HEK293 (cell line): ENCODE data around the gene PCNA.

Experiments used
- CTCF ChIA-PET: fragments of 350-600 bp; formaldehyde crosslinking; extraction: SDS; loops from one replicate; lab custom pipeline; 2021; ENCODE audit warnings: antibody characterized with exemption; lab: Yijun Ruan, JAX
- POLR2A ChIA-PET: fragments of 300-600 bp; formaldehyde crosslinking; extraction: SDS; loops from one replicate; lab custom pipeline; 2020; ENCODE audit warnings: antibody characterized with exemption, inconsistent platforms; lab: Yijun Ruan, JAX
- H3K27ac ChIP-seq: fragments of 200-500 bp; sonication (Bioruptor generic); 2 replicates; pipeline ENCODE4 v1.5.1; 2014; ENCODE audit warnings: low read depth, low read length, control low read depth, inconsistent platforms; ENCODE audit errors: extremely low read depth
- H3K36me3 ChIP-seq, 2 experiments: fragments of 200-500 bp in 1 of 2; sonication (Bioruptor generic) in 1 of 2; 1 replicate in 1 of 2; 2 replicates in 1 of 2; pipeline ENCODE4 v1.5.1; 2014 to 2017; ENCODE audit warnings: inconsistent platforms in 2 of 2, low read length in 2 of 2; ENCODE audit not compliant: control insufficient read depth in 2 of 2, insufficient read depth in 1 of 2
- H3K4me1 ChIP-seq: fragments of 200-500 bp; sonication (Bioruptor generic); 2 replicates; pipeline ENCODE4 v1.5.1; 2014; ENCODE audit warnings: mild to moderate bottlenecking, low read length, inconsistent platforms; ENCODE audit not compliant: control insufficient read depth, insufficient read depth
- H3K4me3 ChIP-seq: 2 replicates; pipeline ENCODE4 v1.5.1; 2011; ENCODE audit warnings: low read depth, mild to moderate bottlenecking, control low read depth, low read length, moderate library complexity
- H3K9me3 ChIP-seq: fragments of 200-500 bp; sonication (Bioruptor generic); 2 replicates; pipeline ENCODE4 v1.5.1; 2014; ENCODE audit warnings: low read depth, low read length, inconsistent platforms; ENCODE audit not compliant: control insufficient read depth, insufficient read depth
- EGR2 ChIP-seq: fragments of 450-650 bp; formaldehyde crosslinking; IDR thresholded peaks from 2 replicates; pipeline ENCODE4 v1.5.1; 2016; ENCODE audit warnings: low read depth, missing biosample characterization, missing genetic modification characterization
- GLI2 ChIP-seq: fragments of 450-650 bp; formaldehyde crosslinking; IDR thresholded peaks from 2 replicates; pipeline ENCODE4; 2017; ENCODE audit warnings: missing biosample characterization, missing genetic modification characterization, low read depth, borderline replicate concordance
- GLIS1 ChIP-seq: fragments of 450-650 bp; formaldehyde crosslinking; IDR thresholded peaks from 2 replicates; pipeline ENCODE4 v1.5.1; 2016; ENCODE audit warnings: missing biosample characterization, missing genetic modification characterization
- INSM2 ChIP-seq: fragments of 450-650 bp; formaldehyde crosslinking; IDR thresholded peaks from 2 replicates; pipeline ENCODE4 v1.5.1; 2016; ENCODE audit warnings: missing biosample characterization, missing genetic modification characterization
- PBX3 ChIP-seq: sonication (generic); formaldehyde crosslinking; IDR thresholded peaks from 2 replicates; pipeline ENCODE4 v1.8.1; 2022; ENCODE audit warnings: mild to moderate bottlenecking, moderate library complexity, missing genetic modification reagents
- PRDM1 ChIP-seq: fragments of 450-650 bp; formaldehyde crosslinking; IDR thresholded peaks from 2 replicates; pipeline ENCODE4; 2016; ENCODE audit warnings: missing biosample characterization, missing genetic modification characterization
- PRDM10 ChIP-seq: fragments of 450-650 bp; formaldehyde crosslinking; IDR thresholded peaks from 2 replicates; pipeline ENCODE4 v1.5.1; 2016; ENCODE audit warnings: missing biosample characterization, missing genetic modification characterization
- SP3 ChIP-seq: fragments of 450-650 bp; formaldehyde crosslinking; IDR thresholded peaks from 2 replicates; pipeline ENCODE4 v1.5.1; 2016; ENCODE audit warnings: missing biosample characterization, missing genetic modification characterization
- TRIM28 ChIP-seq: IDR thresholded peaks from 2 replicates; pipeline ENCODE4 v1.6.1; 2011; ENCODE audit warnings: low read length, control low read depth, borderline replicate concordance
- ZBTB11 ChIP-seq: fragments of 450-650 bp; formaldehyde crosslinking; conservative IDR thresholded peaks from 2 replicates; pipeline ENCODE4 v1.5.1; 2016; ENCODE audit warnings: low read depth, missing biosample characterization, missing genetic modification characterization
- ZBTB17 ChIP-seq: fragments of 450-650 bp; formaldehyde crosslinking; IDR thresholded peaks from 2 replicates; pipeline ENCODE4 v1.5.1; 2016; ENCODE audit warnings: missing biosample characterization, missing genetic modification characterization
- ZFHX2 ChIP-seq: fragments of 450-650 bp; formaldehyde crosslinking; conservative IDR thresholded peaks from 2 replicates; pipeline ENCODE4 v1.5.1; 2016; ENCODE audit warnings: missing biosample characterization, missing genetic modification characterization
- ZNF174 ChIP-seq: fragments of 450-650 bp; formaldehyde crosslinking; IDR thresholded peaks from 2 replicates; pipeline ENCODE4 v1.5.0; 2017; ENCODE audit warnings: missing biosample characterization, mild to moderate bottlenecking, missing genetic modification characterization
- ZNF211 ChIP-seq: fragments of 450-650 bp; formaldehyde crosslinking; IDR thresholded peaks from 2 replicates; pipeline ENCODE4 v1.5.1; 2016; ENCODE audit warnings: low read depth, missing biosample characterization, missing genetic modification characterization
- ZNF223 ChIP-seq: fragments of 450-650 bp; formaldehyde crosslinking; IDR thresholded peaks from 2 replicates; pipeline ENCODE4 v1.5.1; 2016; ENCODE audit warnings: missing biosample characterization, missing genetic modification characterization
- ZNF558 ChIP-seq: fragments of 450-650 bp; formaldehyde crosslinking; IDR thresholded peaks from 2 replicates; pipeline ENCODE4 v1.5.1; 2016; ENCODE audit warnings: missing biosample characterization, missing genetic modification characterization
- ZNF624 ChIP-seq: fragments of 450-650 bp; formaldehyde crosslinking; IDR thresholded peaks from 2 replicates; pipeline ENCODE4 v1.5.1; 2017; ENCODE audit warnings: missing biosample characterization, missing genetic modification characterization
- ZNF658 ChIP-seq: fragments of 450-650 bp; formaldehyde crosslinking; IDR thresholded peaks from 2 replicates; pipeline ENCODE4; 2016; ENCODE audit warnings: missing biosample characterization, missing genetic modification characterization

Gene PCNA

GRCh38 chr20:5122873-5123260 is 3.1 kb upstream of the PCNA start (continued):
- TF ChIP-seq PBX3 (CRISPR knock-in tag) (no peak), GLIS1 (tag by site-specific recombination) (peak; percentile 57), GLI2 (tag by site-specific recombination) (no peak), ZNF223 (tag by site-specific recombination) (no peak), TRIM28 (no peak), ZNF558 (tag by site-specific recombination) (no peak), ZBTB11 (no peak), PRDM10 (no peak), ZNF658 (tag by site-specific recombination) (no peak), ZNF624 (no peak), ZNF211 (no peak)

- peaks cover 9% of the 10 kb centered on the region; the same call in 1 of the 2 replicates for H3K4me1 ChIP-seq
- no peaks in the 10 kb centered on the region for H3K9me3 ChIP-seq
- peak overlapping the region; percentile 51 for H3K4me3 ChIP-seq
- H3K27ac ChIP-seq = peak overlapping the region; percentile 97
- TF ChIP-seq ZFHX2 (tag by site-specific recombination) (0 out of 2 replicates have a peak, but pooled peaks have one; percentile 48), INSM2 (tag by site-specific recombination) (no peak), ZNF558 (tag by site-specific recombination) (0 out of 2 replicates have a peak, but pooled peaks have one; percentile 13), ZNF174 (tag by site-specific recombination) (no peak), ZBTB17 (tag by site-specific recombination) (0 out of 2 replicates have a peak, but pooled peaks have one; percentile 7), PRDM1 (tag by site-specific recombination) (peak; percentile 92), EGR2 (tag by site-specific recombination) (peak; percentile 1; the same call in 1 of the 2 replicates), SP3 (tag by site-specific recombination) (no peak)
- CTCF ChIA-PET = interaction anchor here (0.7 to 2.7 kb wide), 7 partner anchors 9 to 394 kb away, joined by 3 to 17 read pairs (median 4); no protein-coding TSS in a partner anchor
- POLR2A ChIA-PET = interaction anchor here (0.6 to 2.7 kb wide), 11 partner anchors 9 to 450 kb away, joined by 3 to 11 read pairs (median 5); no protein-coding TSS in a partner anchor
- H3K36me3 ChIP-seq = peaks cover 31 to 38% of the 10 kb centered on the region in 2 experiments
These were observed 373 bp upstream of the PCNA start for GRCh38 chr20:5120185-5120476.
